Measurements from ENCODE around the gene OXSR1. TPM values are rescaled to one million over a fixed set of nuclear protein-coding genes. Genes with fewer than 3 reads are reported as not detected.

Gene OXSR1
- total RNA-seq, 3 donors from 2014 or later, result 45.3 to 47.4 (median 45.5) TPM

- DNase-seq, result no peak
- no peaks in the 10 kb centered on the region for H3K27me3 Mint-ChIP-seq (ENCODE audit: low read depth)
- H3K36me3 Mint-ChIP-seq (ENCODE audit: insufficient read depth), result peaks cover 4% of the 10 kb centered on the region
- H3K4me3 Mint-ChIP-seq, result no peak overlapping the region
- peaks cover 26% of the 10 kb centered on the region for H3K9me3 Mint-ChIP-seq
- no peak for ATAC-seq
- H3K4me1 Mint-ChIP-seq (ENCODE audit: low read depth), result peaks cover 18% of the 10 kb centered on the region
Measured at GRCh38 chr3:38146504-38146903, 18.8 kb upstream of the OXSR1 start.

GRCh38 chr3:38147421-38147820 is 17.9 kb upstream of the OXSR1 start:
- DNase-seq (no peak), ATAC-seq (no peak)
- Mint-ChIP-seq H3K36me3 (ENCODE audit: insufficient read depth) (no peaks in the 10 kb centered on the region), H3K27me3 (ENCODE audit: low read depth) (no peaks in the 10 kb centered on the region), H3K4me3 (no peak overlapping the region), H3K9me3 (peaks cover 26% of the 10 kb centered on the region), H3K4me1 (ENCODE audit: low read depth) (peaks cover 24% of the 10 kb centered on the region)

GRCh38 chr3:38148311-38148882 is 16.9 kb upstream of the OXSR1 start:
- Mint-ChIP-seq H3K4me3 (no peak overlapping the region), H3K36me3 (ENCODE audit: insufficient read depth) (no peaks in the 10 kb centered on the region), H3K4me1 (ENCODE audit: low read depth) (peaks cover 31% of the 10 kb centered on the region), H3K27me3 (ENCODE audit: low read depth) (no peaks in the 10 kb centered on the region), H3K9me3 (peaks cover 26% of the 10 kb centered on the region)
- ATAC-seq (no peak), DNase-seq (no peak)

GRCh38 chr3:38149708-38150107 is 15.6 kb upstream of the OXSR1 start:
- no peaks in the 10 kb centered on the region for H3K27me3 Mint-ChIP-seq (ENCODE audit: low read depth)
- H3K4me1 Mint-ChIP-seq (ENCODE audit: low read depth), result peaks cover 43% of the 10 kb centered on the region
- peaks cover 26% of the 10 kb centered on the region for H3K9me3 Mint-ChIP-seq
- no peak for ATAC-seq
- no peak overlapping the region for H3K4me3 Mint-ChIP-seq
- no peaks in the 10 kb centered on the region for H3K36me3 Mint-ChIP-seq (ENCODE audit: insufficient read depth)
- DNase-seq, result no peak

- Mint-ChIP-seq H3K27me3 (ENCODE audit: low read depth) (no peaks in the 10 kb centered on the region), H3K36me3 (ENCODE audit: insufficient read depth) (no peaks in the 10 kb centered on the region), H3K4me1 (ENCODE audit: low read depth) (peaks cover 49% of the 10 kb centered on the region), H3K4me3 (no peak overlapping the region), H3K9me3 (peaks cover 18% of the 10 kb centered on the region)
- DNase-seq, result no peak
- no peak for ATAC-seq
Measured at GRCh38 chr3:38150780-38151528, 14.4 kb upstream of the OXSR1 start.

GRCh38 chr3:38151667-38152265 is 13.6 kb upstream of the OXSR1 start:
- Mint-ChIP-seq H3K4me3 (no peak overlapping the region), H3K36me3 (ENCODE audit: insufficient read depth) (no peaks in the 10 kb centered on the region), H3K27me3 (ENCODE audit: low read depth) (no peaks in the 10 kb centered on the region), H3K9me3 (peaks cover 11% of the 10 kb centered on the region), H3K4me1 (ENCODE audit: low read depth) (peaks cover 49% of the 10 kb centered on the region)
- ATAC-seq, result peak; percentile 27 to 55
- DNase-seq, result no peak

- Mint-ChIP-seq H3K4me3 (no peak overlapping the region), H3K27me3 (ENCODE audit: low read depth) (no peaks in the 10 kb centered on the region)
- no peak for ATAC-seq
Measured at GRCh38 chr3:38152609-38153008, 12.7 kb upstream of the OXSR1 start.

GRCh38 chr3:38153221-38153620 is 12.1 kb upstream of the OXSR1 start:
- Mint-ChIP-seq H3K27me3 (ENCODE audit: low read depth) (no peaks in the 10 kb centered on the region), H3K4me3 (no peak overlapping the region), H3K36me3 (ENCODE audit: insufficient read depth) (no peaks in the 10 kb centered on the region), H3K4me1 (ENCODE audit: low read depth) (peaks cover 44% of the 10 kb centered on the region), H3K9me3 (no peaks in the 10 kb centered on the region)
- DNase-seq, result no peak
- no peak for ATAC-seq

More at GRCh38 chr3:38152609-38153008, 12.7 kb upstream of the OXSR1 start:
- Mint-ChIP-seq H3K4me1 (ENCODE audit: low read depth) (peaks cover 49% of the 10 kb centered on the region), H3K36me3 (ENCODE audit: insufficient read depth) (no peaks in the 10 kb centered on the region), H3K9me3 (peaks cover 3% of the 10 kb centered on the region)
- no peak for DNase-seq

- peaks cover 44% of the 10 kb centered on the region for H3K4me1 Mint-ChIP-seq (ENCODE audit: low read depth)
- H3K36me3 Mint-ChIP-seq (ENCODE audit: insufficient read depth), result no peaks in the 10 kb centered on the region
- ATAC-seq (peak in 1 of 2 donors; percentile 15), DNase-seq (no peak)
- H3K27me3 Mint-ChIP-seq (ENCODE audit: low read depth), result no peaks in the 10 kb centered on the region
- H3K9me3 Mint-ChIP-seq, result no peaks in the 10 kb centered on the region
- H3K4me3 Mint-ChIP-seq, result no peak overlapping the region
Measured at GRCh38 chr3:38154033-38154494, 11.3 kb upstream of the OXSR1 start.

GRCh38 chr3:38154625-38155255 is 10.6 kb upstream of the OXSR1 start:
- peak; percentile 37 to 58 for ATAC-seq
- Mint-ChIP-seq H3K9me3 (no peaks in the 10 kb centered on the region), H3K27me3 (ENCODE audit: low read depth) (no peaks in the 10 kb centered on the region), H3K4me1 (ENCODE audit: low read depth) (peaks cover 43% of the 10 kb centered on the region), H3K36me3 (ENCODE audit: insufficient read depth) (no peaks in the 10 kb centered on the region), H3K4me3 (no peak overlapping the region)
- no peak for DNase-seq

GRCh38 chr3:38155825-38156224 is 9.5 kb upstream of the OXSR1 start:
- no peak for ATAC-seq
- Mint-ChIP-seq H3K9me3 (no peaks in the 10 kb centered on the region), H3K4me1 (ENCODE audit: low read depth) (peaks cover 38% of the 10 kb centered on the region), H3K36me3 (ENCODE audit: insufficient read depth) (no peaks in the 10 kb centered on the region), H3K27me3 (ENCODE audit: low read depth) (no peaks in the 10 kb centered on the region), H3K4me3 (no peak overlapping the region)
- DNase-seq, result no peak

GRCh38 chr3:38157117-38157516 is 8.2 kb upstream of the OXSR1 start:
- ATAC-seq (no peak), DNase-seq (no peak)
- Mint-ChIP-seq H3K27me3 (ENCODE audit: low read depth) (no peaks in the 10 kb centered on the region), H3K36me3 (ENCODE audit: insufficient read depth) (no peaks in the 10 kb centered on the region), H3K4me3 (no peak overlapping the region), H3K4me1 (ENCODE audit: low read depth) (peaks cover 25% of the 10 kb centered on the region), H3K9me3 (no peaks in the 10 kb centered on the region)

- no peaks in the 10 kb centered on the region for H3K27me3 Mint-ChIP-seq (ENCODE audit: low read depth)
- H3K4me3 Mint-ChIP-seq, result no peak overlapping the region
- H3K9me3 Mint-ChIP-seq, result no peaks in the 10 kb centered on the region
- DNase-seq, result no peak
- peaks cover 23% of the 10 kb centered on the region for H3K4me1 Mint-ChIP-seq (ENCODE audit: low read depth)
- no peak for ATAC-seq
- no peaks in the 10 kb centered on the region for H3K36me3 Mint-ChIP-seq (ENCODE audit: insufficient read depth)
Measured at GRCh38 chr3:38157595-38157994, 7.7 kb upstream of the OXSR1 start.

GRCh38 chr3:38158472-38158871 is 6.9 kb upstream of the OXSR1 start:
- no peak for DNase-seq
- no peaks in the 10 kb centered on the region for H3K9me3 Mint-ChIP-seq

More at GRCh38 chr3:38158472-38158871, 6.9 kb upstream of the OXSR1 start:
- no peak for ATAC-seq
- no peak overlapping the region for H3K4me3 Mint-ChIP-seq
- peaks cover 17% of the 10 kb centered on the region for H3K4me1 Mint-ChIP-seq (ENCODE audit: low read depth)
- H3K36me3 Mint-ChIP-seq (ENCODE audit: insufficient read depth), result no peaks in the 10 kb centered on the region
- H3K27me3 Mint-ChIP-seq (ENCODE audit: low read depth), result no peaks in the 10 kb centered on the region
